SK-N-MC (cell line): ENCODE data around the gene ZNF200.

Experiments
- EZH2 ChIP-seq: fragments of 200-600 bp; sonication (generic); IDR thresholded peaks from one replicate; pipeline ENCODE4 v1.6.1; 2017; ENCODE audit warnings: antibody characterized with exemption
- FOXP2 ChIP-seq: optimal IDR thresholded peaks from 2 replicates; pipeline ENCODE3; 2011; ENCODE audit warnings: mild to moderate bottlenecking, moderate library complexity; ENCODE audit not compliant: insufficient read depth; ENCODE audit errors: extremely low read length, control extremely low read depth
- POLR2AphosphoS5 ChIP-seq: IDR thresholded peaks from 2 replicates; pipeline ENCODE4 v1.6.1; 2012; ENCODE audit warnings: mild to moderate bottlenecking, low read depth, low read length, borderline replicate concordance

DNA sequence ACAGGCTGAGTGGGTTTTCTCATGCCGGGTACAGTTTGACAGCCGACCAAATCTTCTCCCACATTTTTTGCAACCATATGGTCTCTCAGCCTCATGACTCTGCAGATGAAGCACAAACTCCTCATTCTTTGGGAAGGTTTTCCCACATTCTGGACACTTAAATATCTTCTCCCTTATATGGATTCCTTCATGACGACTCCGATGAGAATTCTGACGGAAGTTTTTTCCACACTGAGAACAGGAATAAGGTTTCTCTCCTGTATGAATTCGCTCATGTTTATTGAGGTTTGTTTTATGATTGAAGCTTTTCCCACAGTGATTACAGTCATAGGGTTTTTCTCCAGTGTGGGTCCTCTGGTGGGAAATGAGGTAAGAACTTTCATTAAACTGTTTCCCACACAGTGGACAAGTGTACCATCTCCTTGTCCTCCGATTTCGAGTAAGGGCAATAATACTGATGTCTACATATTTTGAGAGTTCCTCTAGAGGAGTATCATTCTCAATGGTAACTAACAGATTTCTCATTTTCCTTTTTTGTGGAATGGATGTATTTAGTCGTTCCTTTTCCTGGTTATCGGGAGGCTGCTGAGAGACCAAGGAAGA is 10.9 kb downstream of the ZNF200 start:
- TF ChIP-seq POLR2AphosphoS5 (no peak), EZH2 (no peak), FOXP2 (no peak)
